H1 (cell line): Measurements from ENCODE around the gene RALY. TPM values are rescaled to one million over a fixed set of nuclear protein-coding genes. Genes with fewer than 3 reads are reported as not detected.

ENCODE experiments used
- CTCF ChIA-PET: fragments of 300-600 bp; sonication (Branson Sonifier 250); formaldehyde crosslinking; loops from one replicate; lab custom pipeline; 2021; ENCODE audit not compliant: partially characterized antibody; lab: Charles Lee
- POLR2A ChIA-PET: fragments of 300-600 bp; sonication (Branson Sonifier 250); formaldehyde crosslinking; loops from one replicate; lab custom pipeline; 2021; ENCODE audit warnings: inconsistent platforms; ENCODE audit not compliant: partially characterized antibody; lab: Charles Lee
- DNase-seq, 2 experiments: peaks; one replicate each; pipeline versions ENCODE4 v3.0.0 to v3.0.0-alpha.2; 2010 to 2022; ENCODE audit warnings: low spot score in 2 of 2, low read depth in 1 of 2, mixed read lengths in 1 of 2
- FAIRE-seq: peaks from 2 replicates; lab custom pipeline; 2011; peaks lifted over from hg19 to GRCh38; lab: Jason Lieb, UNC
- H2AFZ ChIP-seq: 2 replicates; pipeline ENCODE4 v1.8.1; 2012; ENCODE audit warnings: low read length, inconsistent platforms
- H2AK5ac ChIP-seq: 2 replicates; pipeline ENCODE4 v1.6.1; 2013; ENCODE audit warnings: low read depth, low read length
- H2BK120ac ChIP-seq: replicated peaks from 2 replicates; pipeline ENCODE3; 2013; ENCODE audit warnings: low read depth, low read length, inconsistent platforms
- H2BK12ac ChIP-seq: 2 replicates; pipeline ENCODE4 v1.6.1; 2013; ENCODE audit warnings: low read depth, low read length
- H2BK15ac ChIP-seq: 2 replicates; pipeline ENCODE4 v1.6.1; 2013; ENCODE audit warnings: low read length
- H2BK20ac ChIP-seq: 2 replicates; pipeline ENCODE4 v1.6.1; 2013; ENCODE audit warnings: low read length
- H2BK5ac ChIP-seq: 2 replicates; pipeline ENCODE4 v1.6.1; 2013; ENCODE audit warnings: low read depth, low read length
- H3K14ac ChIP-seq: 2 replicates; pipeline ENCODE4 v1.6.1; 2013; ENCODE audit warnings: inconsistent platforms; ENCODE audit not compliant: insufficient read length
- H3K18ac ChIP-seq: 2 replicates; pipeline ENCODE4 v1.6.1; 2013; ENCODE audit warnings: low read length; ENCODE audit errors: extremely low read depth
- H3K23ac ChIP-seq: 2 replicates; pipeline ENCODE4 v1.6.1; 2013; ENCODE audit warnings: inconsistent platforms; ENCODE audit not compliant: insufficient read length
- H3K23me2 ChIP-seq: 2 replicates; pipeline ENCODE4 v1.6.1; 2013; ENCODE audit warnings: low read depth, low read length
- H3K27ac ChIP-seq: 2 replicates; pipeline ENCODE4 v1.6.1; 2011; ENCODE audit warnings: low read depth, low read length, inconsistent platforms
- H3K27me3 ChIP-seq, 4 experiments: replicated peaks in 1 of 4; 1 replicate in 1 of 4; 2 replicates in 3 of 4; pipeline versions ENCODE4 v1.6.1 to v1.8.1; 2011 to 2013; ENCODE audit warnings: low read length in 3 of 4, mild to moderate bottlenecking in 3 of 4, inconsistent platforms in 2 of 4, mixed read lengths in 2 of 4, moderate library complexity in 1 of 4; ENCODE audit not compliant: control insufficient read depth in 3 of 4, insufficient read depth in 3 of 4; ENCODE audit errors: extremely low read depth in 1 of 4
- H3K36me3 ChIP-seq, 4 experiments: 2 replicates each; pipeline versions ENCODE4 v1.6.1 to v1.8.1; 2011 to 2013; ENCODE audit warnings: mild to moderate bottlenecking in 4 of 4, low read length in 3 of 4, moderate library complexity in 2 of 4, control low read depth in 1 of 4, inconsistent platforms in 1 of 4; ENCODE audit not compliant: insufficient read depth in 4 of 4, control insufficient read depth in 2 of 4
- H3K4ac ChIP-seq: replicated peaks from 2 replicates; pipeline ENCODE3; 2013; ENCODE audit warnings: low read length, low read depth, mixed read lengths, inconsistent platforms; ENCODE audit not compliant: insufficient read length
- H3K4me1 ChIP-seq, 4 experiments: replicated peaks in 1 of 4; 1 replicate in 1 of 4; 2 replicates in 3 of 4; pipeline versions ENCODE4 v1.6.1 to v1.8.1; 2011 to 2013; ENCODE audit warnings: low read length in 3 of 4, inconsistent platforms in 2 of 4, mixed read lengths in 1 of 4; ENCODE audit not compliant: insufficient read depth in 4 of 4, control insufficient read depth in 3 of 4
- H3K4me2 ChIP-seq, 2 experiments: 2 replicates each; pipeline versions ENCODE4 v1.6.1 to v1.8.1; 2011 to 2013; ENCODE audit warnings: low read depth in 2 of 2, low read length in 2 of 2, control low read depth in 1 of 2, inconsistent platforms in 1 of 2, mild to moderate bottlenecking in 1 of 2; ENCODE audit not compliant: insufficient read depth in 1 of 2
- H3K4me3 ChIP-seq, 4 experiments: fragments of 200-600, 300-600 bp in 1 of 4; sonication (generic), shearing (Covaris generic), sonication (Bioruptor Twin) in 1 of 4; 2 replicates each; pipeline versions ENCODE4 v1.5.1 to v1.8.1; 2011 to 2016; ENCODE audit warnings: low read length in 4 of 4, low read depth in 3 of 4, control low read depth in 2 of 4, inconsistent platforms in 2 of 4, mild to moderate bottlenecking in 2 of 4, mixed read lengths in 1 of 4, moderate library complexity in 1 of 4; ENCODE audit not compliant: insufficient read depth in 2 of 4; ENCODE audit errors: extremely low read depth in 1 of 4
- H3K56ac ChIP-seq: replicated peaks from 2 replicates; pipeline ENCODE3; 2013; ENCODE audit warnings: low read depth, mild to moderate bottlenecking, mixed read lengths, low read length, inconsistent platforms; ENCODE audit not compliant: insufficient read length
- H3K79me1 ChIP-seq: 2 replicates; pipeline ENCODE4 v1.6.1; 2013; ENCODE audit warnings: low read depth, low read length, control low read depth
- H3K79me2 ChIP-seq, 2 experiments: 2 replicates each; pipeline versions ENCODE4 v1.6.1 to v1.8.1; 2012 to 2013; ENCODE audit warnings: low read length in 2 of 2, mild to moderate bottlenecking in 2 of 2, inconsistent platforms in 1 of 2; ENCODE audit not compliant: insufficient read depth in 2 of 2, control insufficient read depth in 1 of 2
- H3K9ac ChIP-seq, 4 experiments: replicated peaks in 1 of 4; 1 replicate in 1 of 4; 2 replicates in 3 of 4; pipeline versions ENCODE4 v1.6.1 to v1.8.1; 2011 to 2013; ENCODE audit warnings: low read depth in 3 of 4, low read length in 3 of 4, control low read depth in 2 of 4, mild to moderate bottlenecking in 2 of 4, moderate library complexity in 2 of 4, inconsistent platforms in 1 of 4; ENCODE audit errors: extremely low read depth in 1 of 4
- H3K9me3 ChIP-seq, 2 experiments: 2 replicates each; pipeline versions ENCODE4 v1.6.1 to v1.8.1; 2012 to 2013; ENCODE audit warnings: mild to moderate bottlenecking in 2 of 2, moderate library complexity in 2 of 2, control low read depth in 1 of 2, inconsistent platforms in 1 of 2, low read depth in 1 of 2, low read length in 1 of 2, mixed read lengths in 1 of 2; ENCODE audit not compliant: insufficient read depth in 2 of 2
- H4K20me1 ChIP-seq, 2 experiments: replicated peaks in 1 of 2; 2 replicates each; pipeline versions ENCODE3 to v1.8.1; 2011 to 2013; ENCODE audit warnings: inconsistent platforms in 2 of 2, low read length in 2 of 2, mild to moderate bottlenecking in 1 of 2; ENCODE audit not compliant: insufficient read depth in 2 of 2, control insufficient read depth in 1 of 2
- H4K5ac ChIP-seq: 2 replicates; pipeline ENCODE4 v1.6.1; 2013; ENCODE audit warnings: low read length, low read depth, mixed read lengths, inconsistent platforms; ENCODE audit not compliant: insufficient read length
- H4K8ac ChIP-seq: 2 replicates; pipeline ENCODE4 v1.8.0; 2013; ENCODE audit warnings: mild to moderate bottlenecking, moderate library complexity, low read length, inconsistent platforms; ENCODE audit not compliant: insufficient read depth; ENCODE audit errors: extremely low read depth
- H4K91ac ChIP-seq: replicated peaks from 2 replicates; pipeline ENCODE3; 2013; ENCODE audit warnings: low read length, mixed read lengths, inconsistent platforms; ENCODE audit not compliant: insufficient read length
- EGR1 ChIP-seq: IDR thresholded peaks from 2 replicates; pipeline ENCODE4 v1.6.1; 2011; ENCODE audit warnings: low read depth, low read length, borderline replicate concordance
- JUN ChIP-seq: IDR thresholded peaks from 2 replicates; pipeline ENCODE4 v1.6.1; 2011; ENCODE audit warnings: low read depth, mild to moderate bottlenecking, improper control_type of control experiment, low read length
- RAD21 ChIP-seq, 2 experiments: IDR thresholded peaks in 1 of 2; conservative IDR thresholded peaks in 1 of 2; 2 replicates each; pipeline ENCODE4 v1.6.1; 2011; ENCODE audit warnings: low read depth in 2 of 2, low read length in 2 of 2, improper control_type of control experiment in 1 of 2, inconsistent platforms in 1 of 2, mild to moderate bottlenecking in 1 of 2, moderate library complexity in 1 of 2
- RBBP5 ChIP-seq: IDR thresholded peaks from 2 replicates; pipeline ENCODE4 v1.7.1; 2012; ENCODE audit warnings: low read depth, mild to moderate bottlenecking, inconsistent platforms, low read length, moderate library complexity, borderline replicate concordance
- TCF12 ChIP-seq: IDR thresholded peaks from 2 replicates; pipeline ENCODE4 v1.6.1; 2011; ENCODE audit warnings: low read depth, mild to moderate bottlenecking, low read length
- WGBS, 2 experiments: shearing (Covaris generic) in 1 of 2; methylation state at CpG; one replicate each; pipeline versions ENCODE4 v1.1.6 to v1.1.7; 2013 to 2015; ENCODE audit warnings: low lambda C conversion rate in 2 of 2, mixed read lengths in 2 of 2, inconsistent platforms in 1 of 2, low coverage in 1 of 2, missing lambda C conversion rate in 1 of 2; ENCODE audit not compliant: insufficient replicate concordance in 2 of 2, insufficient coverage in 1 of 2, insufficient read length in 1 of 2; ENCODE audit errors: extremely low coverage in 1 of 2, missing lambda C conversion rate in 1 of 2; 5-methylcytosine and 5-hydroxymethylcytosine counted together
- polyA plus RNA-seq, 7 experiments: library from polyadenylated mRNA; depleted of rRNA in 3 of 7; stranded (reverse) in 5 of 7; unstranded in 2 of 7; fragments of >200 nt in 5 of 7; fragments of 200-250 nt in 2 of 7; gene quantifications; 1 replicate in 5 of 7; 2 replicates in 1 of 7; 4 replicates in 1 of 7; pipeline versions ENCODE4 v1.2.1 to v1.2.3, GENCODE V29; 2011 to 2013; ENCODE audit warnings: missing spikeins in 2 of 7, mixed read lengths in 2 of 7
- total RNA-seq: library from RNA; stranded (reverse); fragmentation: NEBNext Ultra II Directional; extraction: Animal tissue kit (Norgen Biotek cat#: 25700); gene quantifications from 2 replicates; pipeline ENCODE4 v1.2.1, GENCODE V29; 2021

RALY gene
- total and polyA plus RNA-seq, 2 of the 8 experiments (the other 6 are each of a cell fraction or from before 2014, with no cell fraction given), result 133 to 148 TPM

- POLR2A ChIA-PET, result interaction anchor here (0.5 to 3.9 kb wide), 13 partner anchors 8 to 196 kb away, joined by 3 to 43 read pairs (median 4); partner anchors contain the start of gene EIF2S2
- no peaks in the 10 kb centered on the region for H3K9me3 ChIP-seq
Observed at GRCh38 chr20:33995053-33995831, 1.5 kb downstream of the RALY start.

More at GRCh38 chr20:33995053-33995831, 1.5 kb downstream of the RALY start:
- H4K5ac ChIP-seq, result no peak overlapping the region
- H2AK5ac ChIP-seq, result no peak overlapping the region
- FAIRE-seq (no peak), DNase-seq (no peak)
- H3K79me2 ChIP-seq, result peaks cover 50 to 73% of the 10 kb centered on the region in 2 experiments
- no peak overlapping the region for H2BK120ac ChIP-seq
- peak overlapping the region; percentile 79 to 84 for H3K4me2 ChIP-seq
- no peak overlapping the region for H3K23ac ChIP-seq
- H3K9ac ChIP-seq, result peak overlapping the region; percentile 79 to 85 (median 80); a peak in 6 of 7 replicates
- no peak overlapping the region for H3K56ac ChIP-seq
- H2BK12ac ChIP-seq, result no peak overlapping the region
- H3K27ac ChIP-seq, result no peak overlapping the region
- H3K18ac ChIP-seq, result no peak overlapping the region
- TF ChIP-seq EGR1 (no peak), JUN (no peak), RBBP5 (no peak), TCF12 (no peak), RAD21 (IDR thresholded peaks at IDR 0.05 in 1 of 2, conservative IDR thresholded peaks at IDR 0.05 in 1 of 2; ENCODE audit: low read depth in 2 of 2, low read length in 2 of 2) (no peak)
- peak overlapping the region; percentile 91 to 92 (median 92) for H3K4me3 ChIP-seq
- H2BK15ac ChIP-seq, result no peak overlapping the region
- WGBS, 2 experiments, result 62% methylated on average over 8 of the region's 8 CpGs; no CpG with 5 or more reads in 1 of the 2 experiments
- CTCF ChIA-PET, result interaction anchor here (1.2 to 2.3 kb wide), 5 partner anchors 12 to 29 kb away, joined by 3 to 8 read pairs (median 4); no protein-coding TSS in a partner anchor
- H2BK20ac ChIP-seq, result no peak overlapping the region
- H3K79me1 ChIP-seq, result peaks cover 22% of the 10 kb centered on the region; the same call in 1 of the 2 replicates
- no peaks in the 10 kb centered on the region for H3K36me3 ChIP-seq
- no peak overlapping the region for H3K4ac ChIP-seq
- H4K20me1 ChIP-seq, result peaks cover 5 to 32% of the 10 kb centered on the region in 2 experiments
- peaks cover 2 to 13% (median 7%) of the 10 kb centered on the region in 4 experiments; a peak in 5 of 7 replicates for H3K4me1 ChIP-seq
- no peaks in the 10 kb centered on the region for H3K27me3 ChIP-seq
- no peak overlapping the region for H4K91ac ChIP-seq
- no peak overlapping the region for H4K8ac ChIP-seq
- no peak overlapping the region for H2AFZ ChIP-seq
- peaks cover 12% of the 10 kb centered on the region for H3K23me2 ChIP-seq
- no peak overlapping the region for H3K14ac ChIP-seq
- H2BK5ac ChIP-seq, result no peak overlapping the region
